IPS-NIHi7 (cell line): ENCODE results near the gene KLF5.
"Not testable (repeated sequence)": the region's sequence is repeated elsewhere in the genome, so short reads cannot be mapped to it uniquely, and the experiment has no call there.

ENCODE experiments used
- DNase-seq: peaks from one replicate; pipeline ENCODE4 v3.0.0; 2012; ENCODE audit warnings: mixed read lengths; ENCODE audit errors: extremely low spot score

Gene KLF5

GRCh38 chr13:73088332-73088935 lies 29.6 kb downstream of the KLF5 start:
- no peak for DNase-seq

- no peak for DNase-seq
Measured at GRCh38 chr13:73089213-73089612, 30.4 kb downstream of the KLF5 start.

- DNase-seq = peak; percentile 77
Measured at GRCh38 chr13:73090116-73090822, 31.5 kb downstream of the KLF5 start.

- DNase-seq = no peak
Measured at GRCh38 chr13:73090823-73091187, 32.0 kb downstream of the KLF5 start.

GRCh38 chr13:73092829-73093228 lies 34.0 kb downstream of the KLF5 start:
- DNase-seq = no peak

- DNase-seq = no peak
Measured at GRCh38 chr13:73096173-73096572, 37.4 kb downstream of the KLF5 start.

GRCh38 chr13:73096638-73097037 lies 37.8 kb downstream of the KLF5 start:
- DNase-seq = no peak

GRCh38 chr13:73100781-73101180 lies 42.0 kb downstream of the KLF5 start:
- not testable (repeated sequence) for DNase-seq

GRCh38 chr13:73101351-73102007 lies 42.7 kb downstream of the KLF5 start:
- no peak for DNase-seq

- DNase-seq = no peak
Measured at GRCh38 chr13:73103238-73103637, 44.4 kb downstream of the KLF5 start.

GRCh38 chr13:73106513-73107178 lies 47.8 kb downstream of the KLF5 start:
- no peak for DNase-seq

- DNase-seq = no peak
Measured at GRCh38 chr13:73107481-73107880, 48.7 kb downstream of the KLF5 start.

GRCh38 chr13:73107970-73108369 lies 49.2 kb downstream of the KLF5 start:
- DNase-seq = no peak

GRCh38 chr13:73109288-73109899 lies 50.6 kb downstream of the KLF5 start:
- no peak for DNase-seq

GRCh38 chr13:73109969-73110368 lies 51.2 kb downstream of the KLF5 start:
- DNase-seq = no peak

GRCh38 chr13:73110814-73111213 lies 52.0 kb downstream of the KLF5 start:
- no peak for DNase-seq

GRCh38 chr13:73111331-73111730 lies 52.5 kb downstream of the KLF5 start:
- DNase-seq = no peak

- no peak for DNase-seq
Measured at GRCh38 chr13:73119612-73120011, 60.8 kb downstream of the KLF5 start.
